ENCODE measurements around the gene SEMA4A. TPM values are rescaled to one million over a fixed set of nuclear protein-coding genes. Genes with fewer than 3 reads are reported as not detected.
"Not testable (repeated sequence)": the region's sequence is repeated elsewhere in the genome, so short reads cannot be mapped to it uniquely, and the experiment has no call there.

SEMA4A gene
- 0.88 TPM for total RNA-seq

DNA sequence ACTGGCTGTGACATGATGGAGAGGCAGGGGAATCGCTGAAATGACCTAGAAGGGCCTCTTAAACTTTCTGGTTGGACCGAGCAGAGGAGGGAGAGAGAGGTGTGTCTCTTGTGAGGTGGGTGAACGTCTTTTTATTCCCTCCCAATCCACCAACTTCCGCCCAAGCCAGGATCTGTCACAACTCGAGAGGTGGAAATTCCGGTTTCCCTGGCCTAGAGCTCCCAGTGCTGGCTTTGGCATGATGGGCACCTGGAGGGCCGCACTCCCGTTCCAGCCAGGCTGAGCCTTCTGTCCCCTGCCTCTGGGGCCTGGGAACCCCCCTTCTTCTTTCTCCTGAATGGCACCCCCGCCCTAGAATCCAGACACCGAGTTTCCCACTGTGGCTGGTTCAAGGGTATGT, at the start of gene SEMA4A:
TSS of gene SEMA4A (plus strand) at position 224 of the 400 bp plus-strand sequence. CDS start 994 bp downstream, outside the sequence.
- no peak for ATAC-seq

GRCh38 chr1:156104065-156104810, 49.1 kb upstream of the SEMA4A start:
- ATAC-seq (no peak), DNase-seq (ENCODE audit: low spot score) (no peak)

More for the DNA sequence above, at the start of gene SEMA4A:
- no peak for DNase-seq (ENCODE audit: low spot score)

GRCh38 chr1:156104861-156105832, 48.2 kb upstream of the SEMA4A start:
- no peak for ATAC-seq
- no peak for DNase-seq (ENCODE audit: low spot score)

- DNase-seq (ENCODE audit: low spot score) (no peak), ATAC-seq (peak; percentile 54)
Observed at GRCh38 chr1:156106624-156107488, 46.5 kb upstream of the SEMA4A start.

GRCh38 chr1:156108057-156108456, 45.3 kb upstream of the SEMA4A start:
- ATAC-seq = no peak
- no peak for DNase-seq (ENCODE audit: low spot score)

DNA sequence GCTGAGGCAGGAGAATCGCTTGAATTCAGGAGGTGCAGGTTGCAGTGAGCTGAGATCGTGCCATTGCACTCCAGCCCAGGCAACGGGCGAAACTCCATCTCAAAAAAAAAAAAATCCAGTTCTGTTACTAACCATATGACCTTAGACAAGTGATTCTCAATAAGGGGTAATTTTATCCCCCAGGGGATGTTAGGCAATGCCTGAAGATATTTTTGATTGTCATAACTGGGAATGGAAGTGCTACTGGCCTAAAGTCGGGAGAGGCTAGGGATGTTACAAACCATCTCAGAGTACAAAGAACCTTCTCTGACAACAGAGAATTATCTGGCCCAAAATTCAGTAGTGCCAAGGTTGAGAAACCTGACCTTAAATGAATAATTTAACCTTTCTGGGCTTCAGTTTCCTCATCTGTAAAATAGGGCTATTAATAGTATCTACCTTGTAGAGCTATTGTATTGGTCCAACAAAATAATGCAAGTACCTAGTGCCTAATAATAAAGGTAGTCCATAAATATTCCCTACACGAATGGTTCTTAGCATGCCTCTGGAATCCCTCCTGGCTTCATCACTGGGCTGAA, 44.6 kb upstream of the SEMA4A start:
- no peak for ATAC-seq

GRCh38 chr1:156110252-156110651, 43.1 kb upstream of the SEMA4A start:
- DNase-seq (ENCODE audit: low spot score) = no peak
- no peak for ATAC-seq

More for the DNA sequence above, 44.6 kb upstream of the SEMA4A start:
- DNase-seq (ENCODE audit: low spot score) = no peak

DNA sequence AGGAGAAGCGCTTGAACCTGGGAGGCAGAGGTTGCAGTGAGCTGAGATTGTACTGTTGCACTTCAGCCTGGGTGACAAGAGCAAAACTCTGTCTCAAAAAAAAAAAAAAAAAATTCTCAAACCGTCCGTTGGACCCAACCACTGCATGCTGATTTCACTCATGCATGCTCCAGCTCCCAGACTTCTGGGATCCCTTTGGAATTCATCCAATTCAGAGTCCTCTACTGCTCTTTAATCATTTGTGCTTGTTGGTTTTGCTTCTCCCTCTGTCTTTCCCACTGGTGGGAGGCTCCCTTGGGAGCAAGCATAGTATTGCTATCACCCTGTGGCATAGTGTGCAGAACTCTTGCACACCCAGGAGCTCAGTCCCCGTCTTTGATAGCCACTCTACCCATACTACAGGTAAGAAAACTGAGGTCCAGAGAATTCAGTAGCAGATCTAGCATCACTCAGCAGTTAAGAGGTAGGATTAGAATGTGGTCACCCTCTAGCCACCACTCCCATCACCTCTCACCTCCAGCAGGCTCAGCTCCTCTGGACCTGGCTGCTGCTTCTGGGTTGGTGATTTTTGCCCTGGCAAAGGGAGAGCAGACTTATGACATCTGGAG, 41.9 kb upstream of the SEMA4A start:
- DNase-seq (ENCODE audit: low spot score) (no peak), ATAC-seq (no peak)

GRCh38 chr1:156112276-156113137, 40.9 kb upstream of the SEMA4A start:
- no peak for DNase-seq (ENCODE audit: low spot score)
- no peak for ATAC-seq

DNA sequence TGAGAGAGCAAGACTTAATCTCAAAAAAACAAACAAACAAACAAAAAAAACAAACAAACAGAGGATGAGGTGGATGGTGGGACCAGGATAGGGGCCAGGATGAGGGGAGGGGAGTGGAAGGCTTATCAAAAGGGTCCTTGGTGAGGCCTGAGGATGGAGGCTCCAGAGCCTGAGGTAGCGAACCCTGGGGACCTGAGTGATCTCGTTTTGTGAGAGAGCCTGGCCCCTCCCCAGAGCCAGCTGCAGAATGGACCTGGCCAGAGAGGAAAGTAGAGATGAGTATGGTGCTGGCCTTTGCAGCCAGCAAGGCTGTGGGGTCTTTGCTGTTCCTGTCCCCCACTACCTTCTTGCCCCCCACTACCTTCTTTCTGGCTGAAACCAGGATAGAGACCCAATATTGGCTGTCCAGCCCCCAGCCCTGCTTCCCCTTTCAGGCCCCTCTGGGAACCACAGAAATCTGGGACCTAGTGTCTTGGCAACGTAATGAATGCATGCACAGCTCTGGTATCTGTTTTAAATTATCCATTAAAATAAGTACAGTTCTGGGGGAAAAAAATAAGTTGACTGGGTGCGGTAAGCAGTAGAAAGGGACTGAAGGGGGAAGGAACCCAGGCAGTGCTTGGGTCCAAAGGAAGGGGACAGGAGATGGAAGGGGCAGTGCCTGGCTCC, 40.0 kb upstream of the SEMA4A start:
- ATAC-seq (no peak), DNase-seq (ENCODE audit: low spot score) (no peak)

- DNase-seq (ENCODE audit: low spot score) (peak; percentile 95), ATAC-seq (peak; percentile 79)
Observed at GRCh38 chr1:156114101-156114918, 39.1 kb upstream of the SEMA4A start, which contains the start of gene LMNA. Gene LMNA (plus strand): TSS chr1:156114711. CDS start chr1:156114919, 208 bp downstream.

- peak; percentile 63 for ATAC-seq
- no peak for DNase-seq (ENCODE audit: low spot score)
Observed at GRCh38 chr1:156114919-156115513, 38.4 kb upstream of the SEMA4A start.

DNA sequence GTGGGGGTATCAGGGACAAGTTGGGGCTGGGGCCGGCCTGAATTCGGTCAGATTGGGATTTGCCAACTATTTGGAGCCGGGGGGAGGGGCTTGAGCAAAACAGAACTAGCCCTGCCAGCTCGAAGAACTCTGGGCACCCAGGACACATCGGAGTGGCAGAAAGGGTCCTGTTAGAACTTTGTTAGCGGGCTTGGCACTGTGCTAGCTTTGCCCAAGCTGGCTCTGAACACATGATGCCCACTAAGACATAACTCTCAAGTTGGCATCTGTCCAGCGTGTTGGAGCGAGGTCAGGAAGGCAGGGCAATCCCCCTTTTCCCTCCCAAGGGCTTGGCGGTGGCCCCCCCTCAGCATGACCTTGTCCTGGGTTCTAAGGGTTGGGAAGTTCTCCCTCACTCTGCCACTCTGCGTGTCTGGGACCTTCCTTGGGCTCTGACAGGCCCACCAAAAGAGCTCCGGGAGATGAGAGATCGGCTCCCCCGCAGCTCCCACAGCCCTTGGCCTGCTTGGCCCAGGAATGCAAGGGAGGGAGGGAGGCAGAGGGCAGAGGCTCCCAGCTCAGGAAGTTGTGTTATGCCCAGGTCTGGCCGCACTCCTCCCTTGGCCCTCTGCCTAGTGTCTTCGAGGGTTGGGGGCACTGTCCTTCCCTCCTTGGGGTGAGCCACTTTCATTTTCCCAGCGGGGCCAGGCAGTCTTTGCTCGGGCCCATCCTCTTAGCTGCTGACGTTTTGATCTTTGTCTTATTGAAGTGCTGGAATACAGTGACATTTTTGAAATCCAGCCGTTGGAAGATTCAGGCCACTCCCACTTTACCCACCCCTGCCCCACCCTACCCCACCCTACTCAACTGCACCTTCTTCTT, 37.6 kb upstream of the SEMA4A start:
- ATAC-seq (peak; percentile 54), DNase-seq (ENCODE audit: low spot score) (peak; percentile 80)

DNA sequence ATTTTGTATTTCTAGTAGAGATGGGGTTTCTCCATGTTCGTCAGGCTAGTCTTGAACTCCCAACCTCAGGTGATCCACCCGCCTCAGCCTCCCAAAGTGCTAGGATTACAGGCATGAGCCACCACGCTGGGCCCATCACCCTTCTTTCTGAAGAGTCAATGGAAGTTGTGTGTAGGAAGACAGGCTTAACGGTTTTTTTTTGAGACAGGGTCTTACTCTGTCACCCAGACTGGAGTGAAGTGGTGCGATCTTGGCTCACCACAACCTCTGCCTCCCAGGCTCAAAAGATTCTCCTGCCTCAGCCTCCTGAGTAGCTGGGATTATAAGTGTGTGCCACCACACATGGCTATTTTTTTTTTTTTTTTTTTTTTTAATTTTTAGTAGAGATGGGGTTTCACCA, 36.7 kb upstream of the SEMA4A start:
- DNase-seq (ENCODE audit: low spot score); ATAC-seq: not testable (repeated sequence)

GRCh38 chr1:156117414-156118176, 35.8 kb upstream of the SEMA4A start:
- no peak for ATAC-seq
- DNase-seq (ENCODE audit: low spot score) = no peak

Measured in left lobe of liver (tissue), 2 donors.